ENCODE measurements around the gene SPO11.

SPO11 gene

DNA sequence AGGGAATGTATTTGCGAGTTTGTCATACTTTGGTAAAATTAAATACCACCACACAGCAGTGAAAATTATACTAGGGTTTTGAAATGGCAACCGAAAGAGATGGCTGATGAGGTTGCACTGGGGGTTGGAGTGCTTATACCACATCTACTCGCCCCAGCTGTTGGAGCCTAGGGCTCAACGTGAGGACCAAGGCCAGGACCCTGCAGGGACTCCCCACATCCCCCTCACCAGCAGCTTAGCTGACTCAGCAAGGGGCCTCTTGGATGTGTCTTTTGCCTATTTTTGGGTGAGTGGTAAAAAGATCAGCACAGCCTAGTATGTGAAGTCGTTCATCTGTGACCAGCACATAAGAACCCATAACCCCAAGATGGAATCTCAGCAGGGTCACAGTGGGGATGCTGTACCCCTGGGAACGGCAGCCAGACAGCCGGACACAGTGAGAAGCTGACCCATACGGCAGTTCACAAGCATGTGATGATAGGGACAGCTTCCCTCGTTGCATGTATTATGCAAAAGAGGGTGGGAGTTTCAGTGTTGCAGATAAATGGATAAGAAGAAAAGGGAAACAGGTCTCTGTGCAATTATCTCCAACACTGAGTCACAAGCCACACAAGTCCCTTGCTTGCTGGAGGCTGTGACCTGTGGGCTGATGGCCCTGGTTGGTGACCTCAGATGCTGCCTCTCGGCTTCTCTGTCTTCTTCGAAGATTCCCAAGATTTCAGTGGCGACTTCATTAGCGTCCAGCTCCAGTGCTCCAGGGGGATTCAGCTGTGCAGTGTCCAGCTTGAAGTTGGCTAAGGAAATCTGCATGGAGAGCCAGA lies 20.9 kb upstream of the SPO11 start:
- H3K4me3 ChIP-seq (ENCODE audit: low read length): no peak overlapping the region
- DNase-seq (ENCODE audit: low read depth, low spot score): no peak

- H3K4me3 ChIP-seq (ENCODE audit: low read length): no peak overlapping the region
- no peak for DNase-seq (ENCODE audit: low read depth, low spot score)
These were observed 20.0 kb upstream of the SPO11 start for GRCh38 chr20:57309544-57310115.

- no peak for DNase-seq (ENCODE audit: low read depth, low spot score)
- H3K4me3 ChIP-seq (ENCODE audit: low read length): no peak overlapping the region
These were observed 18.6 kb upstream of the SPO11 start for GRCh38 chr20:57310821-57311514.

DNA sequence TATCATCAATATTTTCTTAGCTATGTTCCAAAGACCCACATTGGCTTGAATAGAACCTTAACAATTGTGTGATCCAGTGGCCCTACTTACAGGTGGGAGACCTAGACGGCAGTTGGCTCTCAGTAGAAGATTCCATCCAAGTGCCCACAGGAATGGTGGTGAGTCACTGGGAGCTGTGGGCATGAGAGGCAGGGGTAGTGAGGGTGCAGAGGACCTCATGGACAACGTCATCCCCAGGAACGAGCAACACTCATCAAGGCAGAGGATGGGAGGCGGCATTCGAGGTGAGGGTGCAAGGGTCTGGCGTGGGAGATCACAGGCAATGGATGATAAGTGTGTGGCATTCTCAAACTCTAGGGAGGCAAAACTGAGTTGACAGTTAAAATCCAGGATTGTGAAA lies 17.5 kb upstream of the SPO11 start:
- no peak overlapping the region for H3K4me3 ChIP-seq (ENCODE audit: low read length)
- no peak for DNase-seq (ENCODE audit: low read depth, low spot score)

GRCh38 chr20:57313230-57313629 lies 16.4 kb upstream of the SPO11 start:
- DNase-seq (ENCODE audit: low read depth, low spot score): no peak

DNA sequence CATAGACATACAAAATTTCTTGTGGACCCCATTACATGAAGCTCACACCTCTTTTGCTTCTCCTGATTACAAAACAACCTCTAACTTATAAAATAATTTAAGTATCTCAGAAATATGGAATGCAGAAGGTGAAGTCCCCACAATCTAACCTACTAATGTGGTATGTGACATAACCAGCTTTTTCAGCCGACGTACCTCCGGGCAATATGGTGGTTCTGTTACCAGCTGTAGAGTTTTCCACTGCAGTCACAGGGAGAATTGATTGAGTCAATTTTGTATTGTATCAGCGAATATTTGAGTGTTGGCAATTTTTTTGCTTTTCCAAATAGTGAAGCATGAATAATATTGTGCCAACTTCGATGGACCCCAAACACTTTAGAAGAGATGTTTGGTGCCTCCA lies 15.7 kb upstream of the SPO11 start:
- no peak overlapping the region for H3K4me3 ChIP-seq (ENCODE audit: low read length)
- no peak for DNase-seq (ENCODE audit: low read depth, low spot score)

More at GRCh38 chr20:57313230-57313629, 16.4 kb upstream of the SPO11 start:
- no peak overlapping the region for H3K4me3 ChIP-seq (ENCODE audit: low read length)

- DNase-seq (ENCODE audit: low read depth, low spot score): peak; percentile 31
- H3K4me3 ChIP-seq (ENCODE audit: low read length): no peak overlapping the region
These were observed 14.3 kb upstream of the SPO11 start for GRCh38 chr20:57315083-57315975.

DNA sequence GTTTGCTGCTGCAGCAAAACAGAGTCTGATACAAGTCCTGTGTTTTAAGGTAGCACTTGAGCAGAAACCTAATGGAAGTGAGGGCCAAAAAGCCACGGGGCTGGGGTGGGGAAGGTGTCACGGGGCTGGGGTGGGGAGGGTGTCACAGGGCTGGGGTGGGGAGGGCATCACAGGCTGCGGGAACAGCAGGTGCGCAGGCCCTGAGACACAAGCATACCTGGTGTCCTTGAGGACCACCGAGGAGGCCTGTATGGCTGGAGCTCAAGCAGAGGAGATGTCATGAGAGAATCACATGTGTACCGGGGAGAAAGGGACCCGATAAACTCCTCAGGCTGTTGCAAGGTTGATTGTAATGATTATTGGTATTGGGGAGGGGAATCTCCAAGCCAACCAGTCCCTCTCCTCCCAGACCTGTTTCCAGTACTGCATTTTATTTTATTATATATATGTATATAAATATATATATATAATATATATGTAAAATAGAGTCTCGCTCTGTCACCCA lies 13.6 kb upstream of the SPO11 start:
- DNase-seq (ENCODE audit: low read depth, low spot score): no peak
- no peak overlapping the region for H3K4me3 ChIP-seq (ENCODE audit: low read length)

GRCh38 chr20:57316795-57317201 lies 12.8 kb upstream of the SPO11 start:
- no peak overlapping the region for H3K4me3 ChIP-seq (ENCODE audit: low read length)

DNA sequence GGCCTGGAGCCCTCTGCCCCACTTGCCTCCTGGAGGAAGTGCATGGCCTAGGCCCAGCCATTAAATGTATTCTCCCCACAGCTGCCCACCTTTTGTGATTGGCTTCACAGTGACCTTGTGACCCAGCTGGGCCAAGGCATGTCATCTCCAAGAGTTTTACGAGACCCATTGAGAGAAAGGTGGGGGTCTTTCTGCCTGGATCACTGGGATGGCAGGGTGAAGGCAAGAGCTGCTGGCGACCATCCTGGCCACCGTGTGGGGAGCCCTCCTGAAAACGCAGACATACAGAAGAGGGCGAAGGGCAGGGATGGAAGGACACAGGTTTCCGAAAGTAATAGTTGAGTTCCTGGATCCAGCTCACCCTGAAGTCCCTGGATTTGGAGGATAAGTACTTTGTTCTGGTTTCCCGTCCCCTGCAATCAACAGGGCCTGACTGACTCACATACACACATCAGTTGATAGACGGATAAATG lies 12.3 kb upstream of the SPO11 start:
- H3K4me3 ChIP-seq (ENCODE audit: low read length): no peak overlapping the region
- no peak for DNase-seq (ENCODE audit: low read depth, low spot score)

More at GRCh38 chr20:57316795-57317201, 12.8 kb upstream of the SPO11 start:
- DNase-seq (ENCODE audit: low read depth, low spot score): no peak

GRCh38 chr20:57317789-57318371 lies 11.7 kb upstream of the SPO11 start:
- DNase-seq (ENCODE audit: low read depth, low spot score): peak; percentile 90

DNA sequence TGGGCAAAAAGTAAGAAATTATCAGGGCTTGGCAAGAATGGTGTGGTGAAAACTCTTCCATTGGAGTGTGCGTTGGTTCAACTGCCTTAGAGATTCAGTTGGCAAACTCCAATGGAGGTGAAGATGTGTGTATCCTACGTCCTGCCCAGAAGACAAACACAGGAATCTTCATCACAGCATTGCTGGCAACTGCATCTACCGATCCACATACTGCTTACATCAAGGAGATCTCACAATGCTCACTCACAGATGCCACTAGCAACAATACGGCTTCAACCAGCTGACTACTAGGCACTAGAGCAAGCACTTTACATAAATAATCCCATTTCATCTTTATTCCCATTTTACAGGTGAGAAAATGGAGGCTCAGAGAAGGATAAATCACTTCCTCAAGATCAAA lies 10.0 kb upstream of the SPO11 start:
- no peak for DNase-seq (ENCODE audit: low read depth, low spot score)
- H3K4me3 ChIP-seq (ENCODE audit: low read length): no peak overlapping the region

More at GRCh38 chr20:57317789-57318371, 11.7 kb upstream of the SPO11 start:
- no peak overlapping the region for H3K4me3 ChIP-seq (ENCODE audit: low read length)

DNA sequence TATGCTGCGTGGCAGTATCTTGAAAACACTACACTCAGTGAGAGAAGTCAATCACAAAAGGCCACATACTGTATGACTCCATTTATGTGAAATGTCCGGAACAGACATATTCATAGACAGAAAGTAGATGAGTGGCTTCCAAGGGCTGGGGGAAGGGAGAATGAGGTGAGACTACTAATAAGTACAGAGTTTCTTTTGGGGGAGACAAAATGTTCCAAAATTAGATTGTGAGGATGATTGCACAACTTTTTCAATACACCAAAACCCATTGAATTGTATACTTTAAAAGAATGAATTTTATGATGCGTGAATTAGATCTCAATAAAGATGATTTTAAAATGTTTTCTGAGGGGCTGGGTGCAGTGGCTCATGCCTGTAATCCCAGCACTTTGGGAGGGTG lies 9.2 kb upstream of the SPO11 start:
- no peak overlapping the region for H3K4me3 ChIP-seq (ENCODE audit: low read length)
- DNase-seq (ENCODE audit: low read depth, low spot score): no peak

DNA sequence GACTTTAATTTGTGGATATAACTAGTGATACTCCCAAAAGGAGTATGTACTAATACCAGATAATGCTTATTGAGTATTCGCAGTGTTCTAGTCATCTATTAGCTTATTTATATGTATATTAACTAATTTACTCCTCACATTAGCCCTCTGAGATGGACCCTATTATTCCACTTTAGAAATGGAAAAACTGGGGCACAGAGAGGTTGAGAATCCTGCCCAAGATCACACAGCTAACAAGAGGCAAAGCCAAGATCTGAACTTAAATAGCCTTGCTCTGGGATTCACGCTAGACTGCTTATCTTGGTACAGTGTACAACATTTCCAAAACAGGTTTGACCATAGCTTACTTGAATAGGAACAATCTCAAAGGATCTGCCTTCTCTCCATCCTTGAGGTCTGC lies 8.5 kb upstream of the SPO11 start:
- no peak overlapping the region for H3K4me3 ChIP-seq (ENCODE audit: low read length)
- no peak for DNase-seq (ENCODE audit: low read depth, low spot score)

GRCh38 chr20:57322476-57322875 lies 7.1 kb upstream of the SPO11 start:
- no peak overlapping the region for H3K4me3 ChIP-seq (ENCODE audit: low read length)

GRCh38 chr20:57323034-57323433 lies 6.6 kb upstream of the SPO11 start:
- DNase-seq (ENCODE audit: low read depth, low spot score): no peak
- H3K4me3 ChIP-seq (ENCODE audit: low read length): no peak overlapping the region

More at GRCh38 chr20:57322476-57322875, 7.1 kb upstream of the SPO11 start:
- DNase-seq (ENCODE audit: low read depth, low spot score): no peak

DNA sequence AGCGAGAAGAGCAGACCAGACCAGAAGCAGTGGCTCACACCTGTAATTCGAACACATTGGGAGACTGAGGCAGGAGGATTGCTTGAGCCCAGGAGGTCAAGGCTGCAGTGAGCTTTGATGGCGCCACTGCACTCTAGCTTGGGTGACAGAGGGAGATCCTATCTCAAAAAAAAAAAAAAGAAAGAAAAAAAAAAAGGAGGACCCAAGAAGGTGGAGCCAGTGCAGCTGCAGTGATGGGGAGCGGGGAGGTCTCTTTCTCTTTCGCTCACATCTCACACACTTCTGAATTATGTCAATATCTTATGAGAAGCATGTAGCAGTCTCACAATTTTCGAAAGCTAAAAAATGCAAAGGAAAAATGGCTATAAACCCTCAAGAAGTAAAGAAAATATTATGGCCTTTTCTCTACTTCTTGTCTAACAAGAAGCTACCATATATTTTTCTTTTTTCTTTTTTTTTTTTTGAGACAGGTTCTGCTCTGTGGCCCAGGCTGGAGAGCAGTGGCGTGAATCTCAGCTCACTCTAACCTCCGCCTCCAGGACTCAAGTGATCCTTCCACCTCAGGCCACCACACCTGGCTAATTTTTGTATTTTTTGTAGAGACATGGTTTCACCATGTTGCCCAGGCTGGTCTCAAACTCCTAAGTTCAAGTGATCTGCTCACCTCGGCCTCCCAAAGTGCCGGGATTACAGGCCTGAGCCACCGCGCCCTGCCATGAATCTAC lies 3.8 kb upstream of the SPO11 start:
- DNase-seq (ENCODE audit: low read depth, low spot score): no peak
- no peak overlapping the region for H3K4me3 ChIP-seq (ENCODE audit: low read length)
